Activated CD4-positive, alpha-beta T cell treated with anti-CD3 and anti-CD28 coated beads, Interleukin-2, amount 10 ng/mL, durations not matched to agents 24 days and 14 days (primary cell): ENCODE results near the gene CHRNB4. TPM values are rescaled to one million over a fixed set of nuclear protein-coding genes. Genes with fewer than 3 reads are reported as not detected.
A peak's percentile ranks its signal among the peaks of the same experiment; 100 is the strongest.

Source experiments
- DNase-seq: peaks from one replicate; pipeline ENCODE4 v3.0.0; 2022
- H3K27ac Mint-ChIP-seq: one replicate; pipeline ENCODE4 v1.8.0; 2022; ENCODE audit warnings: mild to moderate bottlenecking, mixed read lengths
- H3K27me3 Mint-ChIP-seq: one replicate; pipeline ENCODE4 v1.8.0; 2022; ENCODE audit warnings: mixed read lengths
- H3K36me3 Mint-ChIP-seq: one replicate; pipeline ENCODE4 v1.8.0; 2022; ENCODE audit warnings: low read depth, mild to moderate bottlenecking, mixed read lengths
- H3K4me1 Mint-ChIP-seq: one replicate; pipeline ENCODE4 v1.8.0; 2021; ENCODE audit warnings: mixed read lengths
- H3K4me3 Mint-ChIP-seq: one replicate; pipeline ENCODE4 v1.8.0; 2022; ENCODE audit warnings: mild to moderate bottlenecking, moderate library complexity, mixed read lengths
- H3K9me3 Mint-ChIP-seq: one replicate; pipeline ENCODE4 v1.8.0; 2021; ENCODE audit warnings: mixed read lengths
- intact Hi-C: fragments of 100-400 bp; cut with micrococcal nuclease; formaldehyde crosslinking; loops from one replicate; pipeline ENCODE4 v1.15.1; 2023
- total RNA-seq: library from RNA; stranded (reverse); gene quantifications from 2 replicates; pipeline ENCODE4 v1.2.3, GENCODE V29; 2022

CHRNB4 gene
- total RNA-seq, 1 donor from 2014 or later: not detected

GRCh38 chr15:78654272-78654671 is 13.3 kb upstream of the CHRNB4 start:
- intact Hi-C loops: no loop called here

GRCh38 chr15:78651930-78652615 is 11.1 kb upstream of the CHRNB4 start:
- no peak overlapping the region for H3K4me3 Mint-ChIP-seq
- H3K27me3 Mint-ChIP-seq: peaks cover 10% of the 10 kb centered on the region
- no peak overlapping the region for H3K27ac Mint-ChIP-seq
- intact Hi-C loops: no loop called here
- no peak for DNase-seq
- no peaks in the 10 kb centered on the region for H3K9me3 Mint-ChIP-seq
- no peaks in the 10 kb centered on the region for H3K36me3 Mint-ChIP-seq
- no peaks in the 10 kb centered on the region for H3K4me1 Mint-ChIP-seq

More at GRCh38 chr15:78654272-78654671, 13.3 kb upstream of the CHRNB4 start:
- DNase-seq: no peak
- Mint-ChIP-seq H3K27me3 (peaks cover 12% of the 10 kb centered on the region), H3K9me3 (no peaks in the 10 kb centered on the region), H3K4me3 (no peak overlapping the region), H3K36me3 (no peaks in the 10 kb centered on the region), H3K27ac (no peak overlapping the region), H3K4me1 (no peaks in the 10 kb centered on the region)

DNA sequence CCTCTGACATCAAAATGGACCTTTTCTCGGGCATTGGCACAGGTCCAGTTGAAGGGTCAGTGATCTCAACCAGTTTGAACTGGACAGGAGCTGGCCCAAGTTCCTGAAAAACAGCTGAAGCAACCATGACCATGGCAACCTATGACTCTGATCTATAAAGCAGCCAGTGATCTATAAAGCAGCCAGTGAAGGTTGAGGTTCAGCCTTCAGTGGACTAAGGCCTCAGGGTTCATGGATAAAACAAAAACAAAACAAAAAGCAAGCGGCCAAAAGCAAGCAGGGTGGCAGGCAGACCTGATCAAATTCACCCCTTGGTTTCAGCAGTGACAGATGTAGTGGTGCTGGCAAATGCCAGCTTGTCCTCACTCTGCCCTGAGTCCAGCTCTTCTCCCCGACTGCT is 10.0 kb upstream of the CHRNB4 start:
- no peak overlapping the region for H3K4me3 Mint-ChIP-seq
- intact Hi-C loops: no loop called here
- peaks cover 9% of the 10 kb centered on the region for H3K27me3 Mint-ChIP-seq
- H3K36me3 Mint-ChIP-seq: no peaks in the 10 kb centered on the region
- H3K4me1 Mint-ChIP-seq: no peaks in the 10 kb centered on the region
- no peak overlapping the region for H3K27ac Mint-ChIP-seq
- DNase-seq: no peak
- no peaks in the 10 kb centered on the region for H3K9me3 Mint-ChIP-seq

DNA sequence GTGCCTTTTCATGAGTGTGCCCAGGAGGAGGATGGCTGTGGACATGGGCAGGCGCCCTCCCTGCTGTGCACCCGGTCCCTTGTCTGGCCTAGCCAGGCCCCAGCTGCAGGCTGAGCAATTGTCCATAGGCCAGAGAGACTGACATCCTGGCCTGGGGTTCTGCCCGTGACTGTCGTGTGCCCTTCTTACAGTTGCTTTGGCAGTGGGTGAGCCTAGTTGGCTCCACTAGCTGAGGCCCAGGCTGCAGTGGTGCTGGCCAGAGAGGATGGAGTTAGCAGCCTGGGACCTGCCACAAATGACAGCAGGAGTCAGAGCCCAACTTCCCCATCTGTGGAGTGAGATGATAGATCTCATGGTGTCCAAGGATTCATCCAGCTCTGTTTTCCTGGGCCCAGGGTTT is 9.0 kb upstream of the CHRNB4 start:
- no peaks in the 10 kb centered on the region for H3K36me3 Mint-ChIP-seq
- intact Hi-C loops: no loop called here

GRCh38 chr15:78645009-78645408 is 4.0 kb upstream of the CHRNB4 start:
- H3K4me3 Mint-ChIP-seq: no peak overlapping the region
- no peaks in the 10 kb centered on the region for H3K9me3 Mint-ChIP-seq
- H3K27me3 Mint-ChIP-seq: peaks cover 12% of the 10 kb centered on the region
- peaks cover 7% of the 10 kb centered on the region for H3K4me1 Mint-ChIP-seq
- no peaks in the 10 kb centered on the region for H3K36me3 Mint-ChIP-seq
- intact Hi-C loops: no loop called here
- DNase-seq: no peak
- H3K27ac Mint-ChIP-seq: no peak overlapping the region

More for the DNA sequence above, 9.0 kb upstream of the CHRNB4 start:
- no peak for DNase-seq
- no peak overlapping the region for H3K27ac Mint-ChIP-seq
- H3K4me1 Mint-ChIP-seq: no peaks in the 10 kb centered on the region
- H3K9me3 Mint-ChIP-seq: no peaks in the 10 kb centered on the region
- H3K4me3 Mint-ChIP-seq: no peak overlapping the region
- peaks cover 8% of the 10 kb centered on the region for H3K27me3 Mint-ChIP-seq

- intact Hi-C loops: no loop called here
- no peak overlapping the region for H3K4me3 Mint-ChIP-seq
- peaks cover 7% of the 10 kb centered on the region for H3K4me1 Mint-ChIP-seq
- no peaks in the 10 kb centered on the region for H3K9me3 Mint-ChIP-seq
- H3K36me3 Mint-ChIP-seq: no peaks in the 10 kb centered on the region
- peaks cover 18% of the 10 kb centered on the region for H3K27me3 Mint-ChIP-seq
- no peak overlapping the region for H3K27ac Mint-ChIP-seq
- DNase-seq: no peak
These were observed 1.3 kb upstream of the CHRNB4 start for GRCh38 chr15:78642331-78642730.

DNA sequence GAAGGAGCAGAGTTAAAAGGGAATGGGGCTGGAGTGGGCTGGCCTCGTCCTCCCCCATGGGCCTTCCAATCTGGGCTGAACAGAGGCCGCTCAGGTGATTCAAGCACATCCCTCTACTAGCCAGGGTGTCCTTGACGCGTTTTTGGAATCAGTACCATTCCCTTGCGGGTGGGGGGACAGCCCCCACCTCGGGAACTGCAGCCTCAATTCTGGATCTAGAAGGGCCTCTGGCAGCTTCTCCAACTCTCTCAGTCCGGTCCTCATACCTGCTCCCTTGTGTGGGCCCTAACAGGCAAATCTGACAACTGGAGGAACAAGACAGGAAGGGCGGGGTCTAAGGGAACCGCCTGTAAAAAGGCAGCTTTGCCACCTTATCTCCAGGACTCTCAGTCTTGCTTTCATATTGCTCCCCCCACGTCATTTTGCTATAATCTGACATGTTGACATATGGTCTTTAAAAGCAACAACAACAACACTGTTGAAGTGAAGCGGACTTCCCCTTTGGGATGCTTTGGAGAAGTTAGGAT is 802 bp upstream of the CHRNB4 start:
- DNase-seq: no peak
- Mint-ChIP-seq H3K36me3 (no peaks in the 10 kb centered on the region), H3K27me3 (peaks cover 18% of the 10 kb centered on the region), H3K9me3 (no peaks in the 10 kb centered on the region), H3K4me3 (peak overlapping the region; percentile 57), H3K27ac (no peak overlapping the region), H3K4me1 (peaks cover 7% of the 10 kb centered on the region)
- intact Hi-C loops: no loop called here

GRCh38 chr15:78640527-78641101 is 396 bp downstream of the CHRNB4 start:
- Mint-ChIP-seq H3K27me3 (peaks cover 24% of the 10 kb centered on the region), H3K36me3 (no peaks in the 10 kb centered on the region), H3K4me3 (peak overlapping the region; percentile 51), H3K9me3 (no peaks in the 10 kb centered on the region), H3K27ac (no peak overlapping the region), H3K4me1 (peaks cover 7% of the 10 kb centered on the region)
- peak; percentile 63 for DNase-seq
- intact Hi-C loops: no loop called here

- no peaks in the 10 kb centered on the region for H3K36me3 Mint-ChIP-seq
- no peaks in the 10 kb centered on the region for H3K9me3 Mint-ChIP-seq
- intact Hi-C loops: loop anchor here (2.0 kb wide), 1 partner anchor 70 kb away; no protein-coding TSS in a partner anchor
- H3K4me3 Mint-ChIP-seq: no peak overlapping the region
- H3K4me1 Mint-ChIP-seq: peaks cover 7% of the 10 kb centered on the region
- H3K27ac Mint-ChIP-seq: no peak overlapping the region
- H3K27me3 Mint-ChIP-seq: peaks cover 21% of the 10 kb centered on the region
- peak; percentile 80 for DNase-seq
These were observed 2.2 kb downstream of the CHRNB4 start for GRCh38 chr15:78638658-78639314.

DNA sequence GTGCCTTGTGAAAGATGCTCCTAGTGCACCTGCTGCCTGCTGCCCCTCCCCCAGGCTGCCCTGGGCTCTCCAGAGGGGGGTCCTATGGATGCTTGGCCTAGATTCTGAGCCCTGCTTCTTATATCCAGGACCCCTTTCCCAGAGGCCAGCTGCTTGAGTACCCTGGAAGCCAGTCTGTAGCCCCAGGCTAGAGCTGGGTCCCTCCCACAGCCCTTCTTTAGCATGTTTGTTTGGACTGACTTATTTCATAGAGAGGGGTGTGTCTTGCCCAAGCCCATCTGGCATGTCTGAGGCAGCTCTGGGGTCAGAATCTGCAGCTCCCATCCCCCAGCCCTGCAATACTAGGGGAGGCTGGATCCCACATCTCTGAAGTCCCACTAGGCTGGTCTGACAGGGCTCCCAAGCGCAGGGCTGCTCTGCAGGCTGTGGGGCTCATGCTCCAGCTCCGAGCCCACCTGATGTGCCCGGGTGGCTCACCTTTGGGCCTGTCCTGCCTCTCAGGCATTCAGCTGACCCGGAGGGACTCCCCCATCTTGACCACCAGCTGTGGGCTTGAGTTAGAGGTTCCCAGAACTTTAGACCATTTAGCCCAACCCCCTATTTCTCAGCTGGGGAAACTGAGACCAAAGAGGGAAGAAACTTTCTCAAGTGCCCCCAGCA is 3.1 kb downstream of the CHRNB4 start:
- no peak for DNase-seq
- no peak overlapping the region for H3K4me3 Mint-ChIP-seq
- no peak overlapping the region for H3K27ac Mint-ChIP-seq
- H3K36me3 Mint-ChIP-seq: no peaks in the 10 kb centered on the region
- peaks cover 21% of the 10 kb centered on the region for H3K27me3 Mint-ChIP-seq
- H3K4me1 Mint-ChIP-seq: peaks cover 7% of the 10 kb centered on the region
- intact Hi-C loops: loop anchor here (2.0 kb wide), 1 partner anchor 71 kb away; no protein-coding TSS in a partner anchor
- H3K9me3 Mint-ChIP-seq: no peaks in the 10 kb centered on the region

- peaks cover 15% of the 10 kb centered on the region for H3K27me3 Mint-ChIP-seq
These were observed 4.6 kb downstream of the CHRNB4 start for GRCh38 chr15:78636378-78636859.

GRCh38 chr15:78635346-78635745 is 5.7 kb downstream of the CHRNB4 start:
- H3K36me3 Mint-ChIP-seq: no peaks in the 10 kb centered on the region
- peaks cover 12% of the 10 kb centered on the region for H3K27me3 Mint-ChIP-seq
- H3K27ac Mint-ChIP-seq: no peak overlapping the region
- DNase-seq: no peak
- no peaks in the 10 kb centered on the region for H3K4me1 Mint-ChIP-seq
- H3K4me3 Mint-ChIP-seq: no peak overlapping the region
- no peaks in the 10 kb centered on the region for H3K9me3 Mint-ChIP-seq
- intact Hi-C loops: no loop called here

More at GRCh38 chr15:78636378-78636859, 4.6 kb downstream of the CHRNB4 start:
- intact Hi-C loops: no loop called here
- H3K4me3 Mint-ChIP-seq: no peak overlapping the region
- H3K9me3 Mint-ChIP-seq: no peaks in the 10 kb centered on the region
- H3K36me3 Mint-ChIP-seq: no peaks in the 10 kb centered on the region
- no peak for DNase-seq
- H3K27ac Mint-ChIP-seq: no peak overlapping the region
- peaks cover 3% of the 10 kb centered on the region for H3K4me1 Mint-ChIP-seq

GRCh38 chr15:78634210-78635145 is 6.5 kb downstream of the CHRNB4 start:
- H3K9me3 Mint-ChIP-seq: no peaks in the 10 kb centered on the region
- intact Hi-C loops: no loop called here
- H3K4me3 Mint-ChIP-seq: no peak overlapping the region
- no peak for DNase-seq
- no peaks in the 10 kb centered on the region for H3K36me3 Mint-ChIP-seq
- H3K27me3 Mint-ChIP-seq: peaks cover 9% of the 10 kb centered on the region
- H3K4me1 Mint-ChIP-seq: no peaks in the 10 kb centered on the region
- H3K27ac Mint-ChIP-seq: no peak overlapping the region
